T follicular helper cell (primary cell): ENCODE measurements around the gene MICAL2.

Experiments
- DNase-seq: peaks from one replicate; pipeline ENCODE4 v3.0.0-alpha.2; 2020; ENCODE audit warnings: low read depth

Gene MICAL2

GRCh38 chr11:12229450-12230229 is 119.2 kb downstream of the MICAL2 start:
- no peak for DNase-seq

GRCh38 chr11:12232160-12232559 is 121.8 kb downstream of the MICAL2 start:
- DNase-seq, result no peak

- no peak for DNase-seq
Measured at GRCh38 chr11:12232817-12233601, 122.6 kb downstream of the MICAL2 start.

GRCh38 chr11:12233602-12233925 is 123.2 kb downstream of the MICAL2 start:
- DNase-seq, result no peak

GRCh38 chr11:12234221-12234620 is 123.8 kb downstream of the MICAL2 start:
- no peak for DNase-seq

GRCh38 chr11:12235080-12235479 is 124.7 kb downstream of the MICAL2 start:
- no peak for DNase-seq

- no peak for DNase-seq
Measured at GRCh38 chr11:12235553-12235946, 125.2 kb downstream of the MICAL2 start.

GRCh38 chr11:12235947-12236743 is 125.8 kb downstream of the MICAL2 start:
- no peak for DNase-seq

- no peak for DNase-seq
Measured at GRCh38 chr11:12236744-12237101, 126.3 kb downstream of the MICAL2 start.

GRCh38 chr11:12237381-12237784 is 127.0 kb downstream of the MICAL2 start:
- no peak for DNase-seq

- DNase-seq, result no peak
Measured at GRCh38 chr11:12238420-12238819, 128.0 kb downstream of the MICAL2 start.

GRCh38 chr11:12239396-12239795 is 129.0 kb downstream of the MICAL2 start:
- no peak for DNase-seq

GRCh38 chr11:12239804-12240371 is 129.5 kb downstream of the MICAL2 start:
- no peak for DNase-seq

- DNase-seq, result no peak
Measured at GRCh38 chr11:12240677-12241076, 130.3 kb downstream of the MICAL2 start.

- DNase-seq, result no peak
Measured at GRCh38 chr11:12241401-12241800, 131.0 kb downstream of the MICAL2 start.

- DNase-seq, result no peak
Measured at GRCh38 chr11:12241971-12242672, 131.7 kb downstream of the MICAL2 start.

GRCh38 chr11:12242966-12243365 is 132.6 kb downstream of the MICAL2 start:
- DNase-seq, result no peak

- no peak for DNase-seq
Measured at GRCh38 chr11:12243486-12243885, 133.1 kb downstream of the MICAL2 start.

GRCh38 chr11:12243911-12244550 is 133.6 kb downstream of the MICAL2 start:
- DNase-seq, result no peak

- no peak for DNase-seq
Measured at GRCh38 chr11:12245091-12245490, 134.7 kb downstream of the MICAL2 start.

GRCh38 chr11:12245549-12246016 is 135.2 kb downstream of the MICAL2 start:
- DNase-seq, result no peak
